Nephron progenitor cell (in vitro differentiated cells): ENCODE results near the gene SLN.

Experiments
- DNase-seq: peaks from one replicate; pipeline ENCODE4 v3.0.0; 2021
- H3K27ac Mint-ChIP-seq: 2 replicates; pipeline ENCODE4 v1.8.0; 2021; ENCODE audit warnings: mild to moderate bottlenecking, moderate library complexity, mixed read lengths
- H3K27me3 Mint-ChIP-seq: 2 replicates; pipeline ENCODE4 v1.8.0; 2021; ENCODE audit warnings: mild to moderate bottlenecking, low read depth, mixed read lengths; ENCODE audit not compliant: poor library complexity
- H3K36me3 Mint-ChIP-seq: 2 replicates; pipeline ENCODE4 v1.8.0; 2021; ENCODE audit warnings: low read depth, mixed read lengths
- H3K4me1 Mint-ChIP-seq: 2 replicates; pipeline ENCODE4 v1.8.0; 2021; ENCODE audit warnings: mixed read lengths
- H3K4me3 Mint-ChIP-seq: 2 replicates; pipeline ENCODE4 v1.8.0; 2021; ENCODE audit warnings: mild to moderate bottlenecking, moderate library complexity, mixed read lengths
- H3K9me3 Mint-ChIP-seq: 2 replicates; pipeline ENCODE4 v1.8.0; 2021; ENCODE audit warnings: mild to moderate bottlenecking, moderate library complexity, mixed read lengths
- CTCF ChIP-seq: fragments of 200-600 bp; sonication (generic); IDR thresholded peaks from 2 replicates; pipeline ENCODE4 v1.5.0; 2021; ENCODE audit warnings: antibody characterized with exemption

Gene SLN

GRCh38 chr11:107707215-107707671 lies 4.6 kb downstream of the SLN start:
- DNase-seq = no peak

GRCh38 chr11:107706531-107706930 lies 5.3 kb downstream of the SLN start:
- Mint-ChIP-seq H3K27ac (no peak overlapping the region), H3K27me3 (peaks cover 5% of the 10 kb centered on the region), H3K36me3 (no peaks in the 10 kb centered on the region), H3K9me3 (no peaks in the 10 kb centered on the region), H3K4me1 (no peaks in the 10 kb centered on the region), H3K4me3 (no peak overlapping the region)
- no peak for TF ChIP-seq CTCF
- no peak for DNase-seq

More at GRCh38 chr11:107707215-107707671, 4.6 kb downstream of the SLN start:
- no peaks in the 10 kb centered on the region for H3K9me3 Mint-ChIP-seq
- H3K27ac Mint-ChIP-seq = no peak overlapping the region
- H3K36me3 Mint-ChIP-seq = no peaks in the 10 kb centered on the region
- H3K4me1 Mint-ChIP-seq = no peaks in the 10 kb centered on the region
- TF ChIP-seq CTCF = no peak
- H3K27me3 Mint-ChIP-seq = peaks cover 6% of the 10 kb centered on the region
- no peak overlapping the region for H3K4me3 Mint-ChIP-seq

GRCh38 chr11:107705027-107705426 lies 6.8 kb downstream of the SLN start:
- no peak for DNase-seq
- no peaks in the 10 kb centered on the region for H3K9me3 Mint-ChIP-seq
- peaks cover 8% of the 10 kb centered on the region for H3K27me3 Mint-ChIP-seq
- no peak overlapping the region for H3K4me3 Mint-ChIP-seq
- TF ChIP-seq CTCF = no peak
- no peaks in the 10 kb centered on the region for H3K4me1 Mint-ChIP-seq
- H3K36me3 Mint-ChIP-seq = no peaks in the 10 kb centered on the region
- no peak overlapping the region for H3K27ac Mint-ChIP-seq

GRCh38 chr11:107704451-107704850 lies 7.4 kb downstream of the SLN start:
- H3K9me3 Mint-ChIP-seq = no peaks in the 10 kb centered on the region
- no peaks in the 10 kb centered on the region for H3K36me3 Mint-ChIP-seq
- H3K27ac Mint-ChIP-seq = no peak overlapping the region
- no peak overlapping the region for H3K4me3 Mint-ChIP-seq
- no peaks in the 10 kb centered on the region for H3K4me1 Mint-ChIP-seq
- TF ChIP-seq CTCF = no peak
- H3K27me3 Mint-ChIP-seq = peaks cover 10% of the 10 kb centered on the region
- DNase-seq = no peak

- TF ChIP-seq CTCF = no peak
- Mint-ChIP-seq H3K27me3 (peaks cover 5% of the 10 kb centered on the region), H3K4me1 (no peaks in the 10 kb centered on the region), H3K36me3 (no peaks in the 10 kb centered on the region), H3K27ac (no peak overlapping the region), H3K4me3 (no peak overlapping the region), H3K9me3 (no peaks in the 10 kb centered on the region)
- no peak for DNase-seq
These were observed 9.1 kb downstream of the SLN start for GRCh38 chr11:107702723-107703122.

- Mint-ChIP-seq H3K4me1 (no peaks in the 10 kb centered on the region), H3K27me3 (peaks cover 5% of the 10 kb centered on the region), H3K4me3 (no peak overlapping the region), H3K9me3 (no peaks in the 10 kb centered on the region), H3K36me3 (no peaks in the 10 kb centered on the region), H3K27ac (no peak overlapping the region)
- no peak for DNase-seq
- TF ChIP-seq CTCF = no peak
These were observed 9.7 kb downstream of the SLN start for GRCh38 chr11:107702109-107702660.
